Peyer's patch (tissue), 4 donors: ENCODE measurements around the gene DNAJC21.

Source experiments
- CTCF ChIP-seq, 6 experiments: fragments of 450-650 bp in 4 of 6; fragments of 200-600 bp in 2 of 6; sonication (generic) in 1 of 6; IDR thresholded peaks; one replicate each; pipeline ENCODE4 v1.5.1; 2017 to 2019; ENCODE audit warnings: antibody characterized with exemption in 6 of 6, mild to moderate bottlenecking in 3 of 6, moderate library complexity in 1 of 6
- POLR2A ChIP-seq, 2 donors: fragments of 450-650 bp; IDR thresholded peaks; one replicate each; pipeline ENCODE4 v1.5.1; 2017; ENCODE audit warnings: antibody characterized with exemption in 2 of 2, mild to moderate bottlenecking in 2 of 2, moderate library complexity in 2 of 2

- no peak for TF ChIP-seq CTCF (IDR thresholded peaks at IDR 0.05)
- no peak for TF ChIP-seq POLR2A (IDR thresholded peaks at IDR 0.05)
Measured at GRCh38 chr5:35002459-35002858, 73.1 kb downstream of the DNAJC21 start.
